ENCODE measurements around the gene PLA2G15.

Gene PLA2G15

DNA sequence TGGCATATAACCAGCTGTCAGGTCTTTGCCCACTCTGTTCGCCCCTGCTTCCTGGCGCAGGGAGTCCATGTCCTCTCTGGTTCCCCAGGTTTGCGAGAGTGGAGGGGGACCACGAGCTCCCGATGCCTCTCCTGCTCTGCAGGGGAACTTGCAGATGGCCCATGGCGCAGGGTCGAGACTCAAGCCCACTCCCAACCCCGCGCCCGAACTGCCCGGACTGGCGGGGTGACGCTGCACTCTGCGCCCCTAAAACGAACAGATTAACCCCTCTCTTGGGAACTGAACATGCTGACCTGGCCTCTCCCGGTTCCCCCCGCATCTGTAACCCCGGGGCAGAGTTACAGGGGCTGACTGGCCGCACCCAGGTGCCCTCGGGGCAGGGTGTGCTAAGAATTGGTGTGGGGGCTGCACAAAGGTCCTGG is 681 bp upstream of the PLA2G15 start:
- peak overlapping the region; percentile 98 for H3K4me3 ChIP-seq (ENCODE audit: low read depth, low read length)
- DNase-seq (ENCODE audit: low read depth) = no peak
- TF ChIP-seq, protein P1, sequence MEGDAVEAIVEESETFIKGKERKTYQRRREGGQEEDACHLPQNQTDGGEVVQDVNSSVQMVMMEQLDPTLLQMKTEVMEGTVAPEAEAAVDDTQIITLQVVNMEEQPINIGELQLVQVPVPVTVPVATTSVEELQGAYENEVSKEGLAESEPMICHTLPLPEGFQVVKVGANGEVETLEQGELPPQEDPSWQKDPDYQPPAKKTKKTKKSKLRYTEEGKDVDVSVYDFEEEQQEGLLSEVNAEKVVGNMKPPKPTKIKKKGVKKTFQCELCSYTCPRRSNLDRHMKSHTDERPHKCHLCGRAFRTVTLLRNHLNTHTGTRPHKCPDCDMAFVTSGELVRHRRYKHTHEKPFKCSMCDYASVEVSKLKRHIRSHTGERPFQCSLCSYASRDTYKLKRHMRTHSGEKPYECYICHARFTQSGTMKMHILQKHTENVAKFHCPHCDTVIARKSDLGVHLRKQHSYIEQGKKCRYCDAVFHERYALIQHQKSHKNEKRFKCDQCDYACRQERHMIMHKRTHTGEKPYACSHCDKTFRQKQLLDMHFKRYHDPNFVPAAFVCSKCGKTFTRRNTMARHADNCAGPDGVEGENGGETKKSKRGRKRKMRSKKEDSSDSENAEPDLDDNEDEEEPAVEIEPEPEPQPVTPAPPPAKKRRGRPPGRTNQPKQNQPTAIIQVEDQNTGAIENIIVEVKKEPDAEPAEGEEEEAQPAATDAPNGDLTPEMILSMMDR (conservative IDR thresholded peaks at IDR 0.05; ENCODE audit: low read depth, low read length) = no peak

GRCh38 chr16:68246121-68246520 is 948 bp downstream of the PLA2G15 start:
- H3K4me3 ChIP-seq (ENCODE audit: low read depth, low read length) = peak overlapping the region; percentile 98
- TF ChIP-seq, protein P1 (conservative IDR thresholded peaks at IDR 0.05; ENCODE audit: low read depth, low read length) = no peak
- DNase-seq (ENCODE audit: low read depth) = no peak

DNA sequence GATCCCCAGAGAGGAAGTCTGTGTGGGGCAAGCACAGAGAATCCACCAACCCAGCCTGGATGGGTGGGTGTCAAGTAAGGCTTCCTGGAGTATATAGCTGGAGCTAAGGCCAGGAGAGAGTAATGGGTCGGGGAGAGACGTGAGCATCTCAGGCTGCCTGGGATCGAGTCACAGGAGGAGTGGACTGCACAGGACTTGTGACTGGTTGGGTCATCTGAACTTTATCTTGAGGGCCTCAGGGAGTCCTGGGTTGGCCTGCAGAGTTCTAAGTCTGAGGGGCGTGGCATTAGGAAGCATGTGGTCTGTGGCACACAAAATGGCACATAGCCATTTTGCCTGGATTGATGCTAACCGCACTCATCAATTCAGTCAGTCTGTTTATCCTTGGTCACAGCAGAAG is 1.5 kb downstream of the PLA2G15 start:
- no peak for DNase-seq (ENCODE audit: low read depth)
- H3K4me3 ChIP-seq (ENCODE audit: low read depth, low read length) = no peak overlapping the region

DNA sequence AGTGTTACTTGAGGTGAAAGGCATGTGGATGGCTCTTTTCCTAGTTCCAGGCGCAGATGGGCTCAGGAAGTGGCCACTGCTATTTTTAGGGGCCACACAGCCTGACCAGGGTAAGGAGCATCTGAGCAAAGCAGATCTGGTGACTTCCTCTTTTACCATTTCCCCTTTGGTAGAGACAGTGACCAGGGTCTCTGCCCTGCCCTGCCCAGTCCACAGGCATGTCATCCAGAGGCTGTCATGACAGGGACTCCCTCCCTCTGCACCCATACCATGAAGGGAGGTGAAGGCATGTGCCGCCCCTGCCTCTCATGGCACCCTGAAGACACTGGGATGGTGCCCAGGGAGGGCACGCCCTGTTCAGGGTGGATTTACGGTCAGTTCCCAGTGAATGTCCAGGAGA is 2.2 kb downstream of the PLA2G15 start:
- no peak overlapping the region for H3K4me3 ChIP-seq (ENCODE audit: low read depth, low read length)
- TF ChIP-seq, protein P1 (conservative IDR thresholded peaks at IDR 0.05; ENCODE audit: low read depth, low read length) = no peak
- no peak for DNase-seq (ENCODE audit: low read depth)

More for the DNA sequence above, 1.5 kb downstream of the PLA2G15 start:
- TF ChIP-seq, protein P1 (conservative IDR thresholded peaks at IDR 0.05; ENCODE audit: low read depth, low read length) = no peak

- DNase-seq (ENCODE audit: low read depth) = no peak
- TF ChIP-seq, protein P1 (conservative IDR thresholded peaks at IDR 0.05; ENCODE audit: low read depth, low read length) = no peak
- H3K4me3 ChIP-seq (ENCODE audit: low read depth, low read length) = no peak overlapping the region
Observed at GRCh38 chr16:68247932-68248331, 2.8 kb downstream of the PLA2G15 start.

GRCh38 chr16:68249371-68249770 is 4.2 kb downstream of the PLA2G15 start:
- no peak overlapping the region for H3K4me3 ChIP-seq (ENCODE audit: low read depth, low read length)
- no peak for DNase-seq (ENCODE audit: low read depth)
- TF ChIP-seq, protein P1 (conservative IDR thresholded peaks at IDR 0.05; ENCODE audit: low read depth, low read length) = no peak

DNA sequence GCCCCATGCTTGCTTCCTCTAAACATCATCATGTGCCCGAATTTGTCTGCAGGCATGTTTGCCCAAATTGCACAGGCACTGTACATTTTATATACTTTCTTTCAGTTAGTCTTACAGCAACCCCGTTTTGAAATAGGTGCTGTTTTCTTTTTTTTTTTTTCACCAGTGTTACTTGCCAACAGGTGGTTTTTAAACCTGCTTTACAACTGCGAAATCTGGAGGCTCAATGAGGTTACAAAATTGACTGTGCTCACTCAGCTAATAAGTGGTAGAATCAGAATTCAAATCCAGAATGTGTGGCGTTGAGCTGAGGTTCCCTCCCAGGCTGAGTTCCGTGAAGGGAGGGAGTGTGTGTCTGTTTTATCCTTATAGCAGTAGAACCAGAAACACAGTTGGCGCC is 5.8 kb downstream of the PLA2G15 start:
- no peak overlapping the region for H3K4me3 ChIP-seq (ENCODE audit: low read depth, low read length)
- DNase-seq (ENCODE audit: low read depth) = no peak
- TF ChIP-seq, protein P1 (conservative IDR thresholded peaks at IDR 0.05; ENCODE audit: low read depth, low read length) = no peak

All from choroid plexus epithelial cell (primary cell).